HEK293T (cell line): ENCODE measurements around the gene PFKL.

Source experiments
- FOXK2 ChIP-seq: fragments of 450-650 bp; IDR thresholded peaks from 2 replicates; pipeline ENCODE4 v1.6.1; 2016; ENCODE audit warnings: mild to moderate bottlenecking
- SUZ12 ChIP-seq: fragments of 450-650 bp; IDR thresholded peaks from 2 replicates; pipeline ENCODE4 v1.6.1; 2016; ENCODE audit warnings: mild to moderate bottlenecking
- ZNF384 ChIP-seq: fragments of 450-650 bp; IDR thresholded peaks from 2 replicates; pipeline ENCODE4 v1.6.1; 2016
- TF ChIP-seq, protein P1 (sequence below): fragments of 450-650 bp; IDR thresholded peaks from 2 replicates; pipeline ENCODE4 v1.6.1; 2016

GRCh38 chr21:44261675-44262295 is 38.1 kb upstream of the PFKL start, which contains the start of gene DNMT3L:
- TF ChIP-seq, protein P1, sequence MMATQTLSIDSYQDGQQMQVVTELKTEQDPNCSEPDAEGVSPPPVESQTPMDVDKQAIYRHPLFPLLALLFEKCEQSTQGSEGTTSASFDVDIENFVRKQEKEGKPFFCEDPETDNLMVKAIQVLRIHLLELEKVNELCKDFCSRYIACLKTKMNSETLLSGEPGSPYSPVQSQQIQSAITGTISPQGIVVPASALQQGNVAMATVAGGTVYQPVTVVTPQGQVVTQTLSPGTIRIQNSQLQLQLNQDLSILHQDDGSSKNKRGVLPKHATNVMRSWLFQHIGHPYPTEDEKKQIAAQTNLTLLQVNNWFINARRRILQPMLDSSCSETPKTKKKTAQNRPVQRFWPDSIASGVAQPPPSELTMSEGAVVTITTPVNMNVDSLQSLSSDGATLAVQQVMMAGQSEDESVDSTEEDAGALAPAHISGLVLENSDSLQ = no peak
- TF ChIP-seq FOXK2 = no peak
- no peak for TF ChIP-seq ZNF384
- TF ChIP-seq SUZ12 = no peak
